HL-60 (cell line): Measurements from ENCODE around the gene RSPH6A.

ENCODE experiments used
- CTCF ChIP-seq: IDR thresholded peaks from one replicate; pipeline ENCODE4 v1.5.1; 2011; ENCODE audit warnings: low read length, control low read depth, inconsistent platforms; ENCODE audit not compliant: insufficient read depth
- POLR2AphosphoS5 ChIP-seq: IDR thresholded peaks from 2 replicates; pipeline ENCODE4 v1.6.1; 2012; ENCODE audit warnings: low read depth
- REST ChIP-seq: IDR thresholded peaks from 2 replicates; pipeline ENCODE4 v1.6.1; 2012; ENCODE audit warnings: low read depth; ENCODE audit not compliant: insufficient replicate concordance
- SPI1 ChIP-seq: IDR thresholded peaks from 2 replicates; pipeline ENCODE4 v1.6.1; 2012; ENCODE audit warnings: low read depth, mild to moderate bottlenecking, borderline replicate concordance

GRCh38 chr19:45782820-45783785 lies 32.0 kb downstream of the RSPH6A start:
- TF ChIP-seq CTCF, result no peak
- no peak for TF ChIP-seq POLR2AphosphoS5
- no peak for TF ChIP-seq REST
- no peak for TF ChIP-seq SPI1
